ENCODE results near the gene ATF6.
A peak's percentile ranks its signal among the peaks of the same experiment; 100 is the strongest.

The ATF6 gene

GRCh38 chr1:161838362-161838761, 72.2 kb downstream of the ATF6 start:
- H3K4me3 ChIP-seq (ENCODE audit: low read depth, low read length): no peak overlapping the region
- CTCF ChIA-PET: interaction anchor here (1.3 to 1.4 kb wide), 2 partner anchors 46 to 199 kb away, joined by 4 to 5 read pairs; no protein-coding TSS in a partner anchor
- POLR2A ChIA-PET: no interaction called here
- DNase-seq (ENCODE audit: low read depth, low spot score): no peak
- no peak for TF ChIP-seq CTCF (IDR thresholded peaks at IDR 0.05; ENCODE audit: insufficient read depth, low read length, missing control alignments)

GRCh38 chr1:161838885-161839284, 72.8 kb downstream of the ATF6 start:
- POLR2A ChIA-PET: no interaction called here
- CTCF ChIA-PET: interaction anchor here (1.3 kb wide), 1 partner anchor 199 kb away, joined by 4 read pairs; no protein-coding TSS in a partner anchor
- H3K4me3 ChIP-seq (ENCODE audit: low read depth, low read length): no peak overlapping the region
- TF ChIP-seq CTCF (IDR thresholded peaks at IDR 0.05; ENCODE audit: insufficient read depth, low read length, missing control alignments): no peak
- no peak for DNase-seq (ENCODE audit: low read depth, low spot score)

- no peak for TF ChIP-seq CTCF (IDR thresholded peaks at IDR 0.05; ENCODE audit: insufficient read depth, low read length, missing control alignments)
- no peak overlapping the region for H3K4me3 ChIP-seq (ENCODE audit: low read depth, low read length)
- DNase-seq (ENCODE audit: low read depth, low spot score): no peak
- CTCF ChIA-PET: interaction anchor here (1.3 kb wide), 1 partner anchor 198 kb away, joined by 4 read pairs; no protein-coding TSS in a partner anchor
- POLR2A ChIA-PET: no interaction called here
Measured at GRCh38 chr1:161839591-161839990, 73.5 kb downstream of the ATF6 start.

GRCh38 chr1:161840363-161840762, 74.2 kb downstream of the ATF6 start:
- TF ChIP-seq CTCF (IDR thresholded peaks at IDR 0.05; ENCODE audit: insufficient read depth, low read length, missing control alignments): no peak
- CTCF ChIA-PET: interaction anchor here (2.2 kb wide), 1 partner anchor 197 kb away, joined by 6 read pairs; no protein-coding TSS in a partner anchor
- no peak overlapping the region for H3K4me3 ChIP-seq (ENCODE audit: low read depth, low read length)
- peak; percentile 37 for DNase-seq (ENCODE audit: low read depth, low spot score)
- POLR2A ChIA-PET: no interaction called here

- POLR2A ChIA-PET: no interaction called here
- CTCF ChIA-PET: interaction anchor here (0.6 to 1.1 kb wide), 3 partner anchors 20 to 1552 kb away, joined by 3 read pairs; no protein-coding TSS in a partner anchor
Measured at GRCh38 chr1:161843156-161843555, 77.0 kb downstream of the ATF6 start.

DNA sequence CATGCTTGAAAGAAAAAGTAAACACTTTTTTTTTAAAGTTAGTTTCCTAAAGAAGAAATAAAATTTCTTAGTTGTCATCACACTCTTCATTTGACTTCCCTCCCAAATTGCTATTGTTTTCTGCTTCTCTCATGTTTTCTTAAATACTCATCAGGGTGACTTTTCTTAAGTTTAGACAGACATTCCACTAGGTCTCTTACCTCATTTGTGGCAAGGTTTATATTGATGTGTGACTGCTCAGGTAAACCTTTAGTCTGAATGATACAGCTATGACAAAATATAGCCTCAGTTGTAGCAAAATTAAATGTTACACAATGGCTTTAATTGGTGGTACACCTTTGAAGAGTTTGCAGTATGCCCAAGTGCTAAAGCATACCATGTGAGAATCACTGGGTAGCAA, 78.6 kb downstream of the ATF6 start:
- CTCF ChIA-PET: interaction anchor here (1.6 kb wide), 1 partner anchor 192 kb away, joined by 5 read pairs; no protein-coding TSS in a partner anchor

More at GRCh38 chr1:161843156-161843555, 77.0 kb downstream of the ATF6 start:
- no peak for TF ChIP-seq CTCF (IDR thresholded peaks at IDR 0.05; ENCODE audit: insufficient read depth, low read length, missing control alignments)
- no peak overlapping the region for H3K4me3 ChIP-seq (ENCODE audit: low read depth, low read length)
- no peak for DNase-seq (ENCODE audit: low read depth, low spot score)

More for the DNA sequence above, 78.6 kb downstream of the ATF6 start:
- POLR2A ChIA-PET: no interaction called here
- no peak for TF ChIP-seq CTCF (IDR thresholded peaks at IDR 0.05; ENCODE audit: insufficient read depth, low read length, missing control alignments)
- H3K4me3 ChIP-seq (ENCODE audit: low read depth, low read length): no peak overlapping the region
- DNase-seq (ENCODE audit: low read depth, low spot score): no peak

Data from AG04449 (cell line).